Measurements from ENCODE around the gene YIPF2.

GRCh38 chr19:10952809-10953208, 24.4 kb upstream of the YIPF2 start:
- TF ChIP-seq CTCF (IDR thresholded peaks at IDR 0.05) (no peak), ZFX (IDR thresholded peaks at IDR 0.05; ENCODE audit: borderline replicate concordance) (no peak)

Data from 22Rv1 (cell line).